H1 (cell line): Measurements from ENCODE around the gene LMNB1. TPM values are rescaled to one million over a fixed set of nuclear protein-coding genes. Genes with fewer than 3 reads are reported as not detected.

Source experiments
- CTCF ChIA-PET: fragments of 300-600 bp; sonication (Branson Sonifier 250); formaldehyde crosslinking; loops from one replicate; lab custom pipeline; 2021; ENCODE audit not compliant: partially characterized antibody; lab: Charles Lee
- POLR2A ChIA-PET: fragments of 300-600 bp; sonication (Branson Sonifier 250); formaldehyde crosslinking; loops from one replicate; lab custom pipeline; 2021; ENCODE audit warnings: inconsistent platforms; ENCODE audit not compliant: partially characterized antibody; lab: Charles Lee
- DNase-seq, 2 experiments: peaks; one replicate each; pipeline versions ENCODE4 v3.0.0 to v3.0.0-alpha.2; 2010 to 2022; ENCODE audit warnings: low spot score in 2 of 2, low read depth in 1 of 2, mixed read lengths in 1 of 2
- FAIRE-seq: peaks from 2 replicates; lab custom pipeline; 2011; peaks lifted over from hg19 to GRCh38; lab: Jason Lieb, UNC
- H2AFZ ChIP-seq: 2 replicates; pipeline ENCODE4 v1.8.1; 2012; ENCODE audit warnings: low read length, inconsistent platforms
- H2AK5ac ChIP-seq: 2 replicates; pipeline ENCODE4 v1.6.1; 2013; ENCODE audit warnings: low read depth, low read length
- H2BK120ac ChIP-seq: replicated peaks from 2 replicates; pipeline ENCODE3; 2013; ENCODE audit warnings: low read depth, low read length, inconsistent platforms
- H2BK12ac ChIP-seq: 2 replicates; pipeline ENCODE4 v1.6.1; 2013; ENCODE audit warnings: low read depth, low read length
- H2BK15ac ChIP-seq: 2 replicates; pipeline ENCODE4 v1.6.1; 2013; ENCODE audit warnings: low read length
- H2BK20ac ChIP-seq: 2 replicates; pipeline ENCODE4 v1.6.1; 2013; ENCODE audit warnings: low read length
- H2BK5ac ChIP-seq: 2 replicates; pipeline ENCODE4 v1.6.1; 2013; ENCODE audit warnings: low read depth, low read length
- H3K14ac ChIP-seq: 2 replicates; pipeline ENCODE4 v1.6.1; 2013; ENCODE audit warnings: inconsistent platforms; ENCODE audit not compliant: insufficient read length
- H3K18ac ChIP-seq: 2 replicates; pipeline ENCODE4 v1.6.1; 2013; ENCODE audit warnings: low read length; ENCODE audit errors: extremely low read depth
- H3K23ac ChIP-seq: 2 replicates; pipeline ENCODE4 v1.6.1; 2013; ENCODE audit warnings: inconsistent platforms; ENCODE audit not compliant: insufficient read length
- H3K23me2 ChIP-seq: 2 replicates; pipeline ENCODE4 v1.6.1; 2013; ENCODE audit warnings: low read depth, low read length
- H3K27ac ChIP-seq: 2 replicates; pipeline ENCODE4 v1.6.1; 2011; ENCODE audit warnings: low read depth, low read length, inconsistent platforms
- H3K27me3 ChIP-seq, 4 experiments: replicated peaks in 1 of 4; 1 replicate in 1 of 4; 2 replicates in 3 of 4; pipeline versions ENCODE4 v1.6.1 to v1.8.1; 2011 to 2013; ENCODE audit warnings: low read length in 3 of 4, mild to moderate bottlenecking in 3 of 4, inconsistent platforms in 2 of 4, mixed read lengths in 2 of 4, moderate library complexity in 1 of 4; ENCODE audit not compliant: control insufficient read depth in 3 of 4, insufficient read depth in 3 of 4; ENCODE audit errors: extremely low read depth in 1 of 4
- H3K36me3 ChIP-seq, 4 experiments: 2 replicates each; pipeline versions ENCODE4 v1.6.1 to v1.8.1; 2011 to 2013; ENCODE audit warnings: mild to moderate bottlenecking in 4 of 4, low read length in 3 of 4, moderate library complexity in 2 of 4, control low read depth in 1 of 4, inconsistent platforms in 1 of 4; ENCODE audit not compliant: insufficient read depth in 4 of 4, control insufficient read depth in 2 of 4
- H3K4ac ChIP-seq: replicated peaks from 2 replicates; pipeline ENCODE3; 2013; ENCODE audit warnings: low read length, low read depth, mixed read lengths, inconsistent platforms; ENCODE audit not compliant: insufficient read length
- H3K4me1 ChIP-seq, 4 experiments: replicated peaks in 1 of 4; 1 replicate in 1 of 4; 2 replicates in 3 of 4; pipeline versions ENCODE4 v1.6.1 to v1.8.1; 2011 to 2013; ENCODE audit warnings: low read length in 3 of 4, inconsistent platforms in 2 of 4, mixed read lengths in 1 of 4; ENCODE audit not compliant: insufficient read depth in 4 of 4, control insufficient read depth in 3 of 4
- H3K4me2 ChIP-seq, 2 experiments: 2 replicates each; pipeline versions ENCODE4 v1.6.1 to v1.8.1; 2011 to 2013; ENCODE audit warnings: low read depth in 2 of 2, low read length in 2 of 2, control low read depth in 1 of 2, inconsistent platforms in 1 of 2, mild to moderate bottlenecking in 1 of 2; ENCODE audit not compliant: insufficient read depth in 1 of 2
- H3K4me3 ChIP-seq, 4 experiments: fragments of 200-600, 300-600 bp in 1 of 4; sonication (generic), shearing (Covaris generic), sonication (Bioruptor Twin) in 1 of 4; 2 replicates each; pipeline versions ENCODE4 v1.5.1 to v1.8.1; 2011 to 2016; ENCODE audit warnings: low read length in 4 of 4, low read depth in 3 of 4, control low read depth in 2 of 4, inconsistent platforms in 2 of 4, mild to moderate bottlenecking in 2 of 4, mixed read lengths in 1 of 4, moderate library complexity in 1 of 4; ENCODE audit not compliant: insufficient read depth in 2 of 4; ENCODE audit errors: extremely low read depth in 1 of 4
- H3K56ac ChIP-seq: replicated peaks from 2 replicates; pipeline ENCODE3; 2013; ENCODE audit warnings: low read depth, mild to moderate bottlenecking, mixed read lengths, low read length, inconsistent platforms; ENCODE audit not compliant: insufficient read length
- H3K79me1 ChIP-seq: 2 replicates; pipeline ENCODE4 v1.6.1; 2013; ENCODE audit warnings: low read depth, low read length, control low read depth
- H3K79me2 ChIP-seq, 2 experiments: 2 replicates each; pipeline versions ENCODE4 v1.6.1 to v1.8.1; 2012 to 2013; ENCODE audit warnings: low read length in 2 of 2, mild to moderate bottlenecking in 2 of 2, inconsistent platforms in 1 of 2; ENCODE audit not compliant: insufficient read depth in 2 of 2, control insufficient read depth in 1 of 2
- H3K9ac ChIP-seq, 4 experiments: replicated peaks in 1 of 4; 1 replicate in 1 of 4; 2 replicates in 3 of 4; pipeline versions ENCODE4 v1.6.1 to v1.8.1; 2011 to 2013; ENCODE audit warnings: low read depth in 3 of 4, low read length in 3 of 4, control low read depth in 2 of 4, mild to moderate bottlenecking in 2 of 4, moderate library complexity in 2 of 4, inconsistent platforms in 1 of 4; ENCODE audit errors: extremely low read depth in 1 of 4
- H3K9me3 ChIP-seq, 2 experiments: 2 replicates each; pipeline versions ENCODE4 v1.6.1 to v1.8.1; 2012 to 2013; ENCODE audit warnings: mild to moderate bottlenecking in 2 of 2, moderate library complexity in 2 of 2, control low read depth in 1 of 2, inconsistent platforms in 1 of 2, low read depth in 1 of 2, low read length in 1 of 2, mixed read lengths in 1 of 2; ENCODE audit not compliant: insufficient read depth in 2 of 2
- H4K20me1 ChIP-seq, 2 experiments: replicated peaks in 1 of 2; 2 replicates each; pipeline versions ENCODE3 to v1.8.1; 2011 to 2013; ENCODE audit warnings: inconsistent platforms in 2 of 2, low read length in 2 of 2, mild to moderate bottlenecking in 1 of 2; ENCODE audit not compliant: insufficient read depth in 2 of 2, control insufficient read depth in 1 of 2
- H4K5ac ChIP-seq: 2 replicates; pipeline ENCODE4 v1.6.1; 2013; ENCODE audit warnings: low read length, low read depth, mixed read lengths, inconsistent platforms; ENCODE audit not compliant: insufficient read length
- H4K8ac ChIP-seq: 2 replicates; pipeline ENCODE4 v1.8.0; 2013; ENCODE audit warnings: mild to moderate bottlenecking, moderate library complexity, low read length, inconsistent platforms; ENCODE audit not compliant: insufficient read depth; ENCODE audit errors: extremely low read depth
- H4K91ac ChIP-seq: replicated peaks from 2 replicates; pipeline ENCODE3; 2013; ENCODE audit warnings: low read length, mixed read lengths, inconsistent platforms; ENCODE audit not compliant: insufficient read length
- CREB1 ChIP-seq: IDR thresholded peaks from 2 replicates; pipeline ENCODE4 v1.6.1; 2012; ENCODE audit warnings: inconsistent platforms
- SUZ12 ChIP-seq: fragments of 200-600 bp; sonication (generic); IDR thresholded peaks from 2 replicates; pipeline ENCODE4 v1.6.1; 2012; ENCODE audit warnings: mild to moderate bottlenecking, inconsistent platforms, low read length, moderate library complexity, mixed read lengths
- WGBS, 2 experiments: shearing (Covaris generic) in 1 of 2; methylation state at CpG; one replicate each; pipeline versions ENCODE4 v1.1.6 to v1.1.7; 2013 to 2015; ENCODE audit warnings: low lambda C conversion rate in 2 of 2, mixed read lengths in 2 of 2, inconsistent platforms in 1 of 2, low coverage in 1 of 2, missing lambda C conversion rate in 1 of 2; ENCODE audit not compliant: insufficient replicate concordance in 2 of 2, insufficient coverage in 1 of 2, insufficient read length in 1 of 2; ENCODE audit errors: extremely low coverage in 1 of 2, missing lambda C conversion rate in 1 of 2; 5-methylcytosine and 5-hydroxymethylcytosine counted together
- polyA plus RNA-seq, 7 experiments: library from polyadenylated mRNA; depleted of rRNA in 3 of 7; stranded (reverse) in 5 of 7; unstranded in 2 of 7; fragments of >200 nt in 5 of 7; fragments of 200-250 nt in 2 of 7; gene quantifications; 1 replicate in 5 of 7; 2 replicates in 1 of 7; 4 replicates in 1 of 7; pipeline versions ENCODE4 v1.2.1 to v1.2.3, GENCODE V29; 2011 to 2013; ENCODE audit warnings: missing spikeins in 2 of 7, mixed read lengths in 2 of 7
- total RNA-seq: library from RNA; stranded (reverse); fragmentation: NEBNext Ultra II Directional; extraction: Animal tissue kit (Norgen Biotek cat#: 25700); gene quantifications from 2 replicates; pipeline ENCODE4 v1.2.1, GENCODE V29; 2021

The LMNB1 gene
- total and polyA plus RNA-seq, 2 of the 8 experiments (the other 6 are each of a cell fraction or from before 2014, with no cell fraction given) = 73.5 to 225 TPM

- Histone ChIP-seq H3K18ac (no peak overlapping the region), H3K9me3 (no peaks in the 10 kb centered on the region), H4K20me1 (peaks cover 0 to 1% of the 10 kb centered on the region in 2 experiments), H3K56ac (no peak overlapping the region), H2BK5ac (no peak overlapping the region), H3K79me2 (peaks cover 0 to 17% of the 10 kb centered on the region in 2 experiments; a peak in 1 of 4 replicates), H3K36me3 (peaks cover 32 to 84% (median 61%) of the 10 kb centered on the region in 4 experiments), H3K4me1 (no peaks in the 10 kb centered on the region), H3K9ac (no peak overlapping the region), H3K14ac (no peak overlapping the region), H3K27me3 (no peaks in the 10 kb centered on the region), H2AFZ (no peak overlapping the region), H2BK12ac (no peak overlapping the region), H3K4ac (no peak overlapping the region), H3K4me2 (no peak overlapping the region), H2BK120ac (no peak overlapping the region), H2BK20ac (no peak overlapping the region), H3K23me2 (no peaks in the 10 kb centered on the region), H4K8ac (no peak overlapping the region), H4K91ac (no peak overlapping the region), H4K5ac (no peak overlapping the region), H2AK5ac (no peak overlapping the region), H3K4me3 (no peak overlapping the region), H3K27ac (no peak overlapping the region), H3K79me1 (peaks cover 2% of the 10 kb centered on the region; the same call in 1 of the 2 replicates), H2BK15ac (no peak overlapping the region), H3K23ac (no peak overlapping the region)
- no peak for DNase-seq
- FAIRE-seq = no peak
- POLR2A ChIA-PET = interaction anchor here (1.0 kb wide), 1 partner anchor 11 kb away, joined by 3 read pairs; no protein-coding TSS in a partner anchor
- CTCF ChIA-PET = interaction anchor here (0.9 to 6.1 kb wide), 11 partner anchors 9 to 154 kb away, joined by 3 to 65 read pairs (median 5); no protein-coding TSS in a partner anchor
- TF ChIP-seq SUZ12 (no peak), CREB1 (no peak)
- WGBS, 2 experiments = 93% methylated on average over 7 of the region's 7 CpGs; no CpG with 5 or more reads in 1 of the 2 experiments
Measured at GRCh38 chr5:126809916-126810315, 33.0 kb downstream of the LMNB1 start.
